Heart left ventricle (tissue), 16 donors: Measurements from ENCODE around the gene NEDD9. TPM values are rescaled to one million over a fixed set of nuclear protein-coding genes. Genes with fewer than 3 reads are reported as not detected.

Source experiments
- ATAC-seq, 4 donors: fragments of 200-7000 bp; cut with Tn5 transposase; one replicate each; pipeline ENCODE4 v1.9.1; 2020 to 2022; ENCODE audit warnings: moderate library complexity in 4 of 4, mild to moderate bottlenecking in 3 of 4, moderate number of reproducible peaks in 1 of 4
- DNase-seq, 5 donors: peaks; one replicate each; pipeline ENCODE4 v3.0.0-alpha.2; 2020
- H3K27ac ChIP-seq, 12 donors: fragments of 200-600 bp; sonication (generic) in 4 of 12; one replicate each; pipeline versions ENCODE4 v1.5.0 to v1.8.0; 2016 to 2022; ENCODE audit warnings: mild to moderate bottlenecking in 2 of 12
- H3K27me3 ChIP-seq, 9 donors: fragments of 200-600 bp; sonication (generic) in 2 of 9; one replicate each; pipeline versions ENCODE4 v1.5.1 to v1.8.0; 2016 to 2022; ENCODE audit warnings: mild to moderate bottlenecking in 3 of 9
- H3K36me3 ChIP-seq, 9 donors: fragments of 200-600 bp; sonication (generic) in 2 of 9; one replicate each; pipeline versions ENCODE4 v1.5.0 to v1.8.0; 2018 to 2022; ENCODE audit warnings: mild to moderate bottlenecking in 2 of 9
- H3K4me1 ChIP-seq, 12 donors: fragments of 200-600 bp; sonication (generic) in 4 of 12; one replicate each; pipeline versions ENCODE4 v1.5.0 to v1.8.0; 2016 to 2022; ENCODE audit warnings: mild to moderate bottlenecking in 3 of 12
- H3K4me3 ChIP-seq, 12 donors: fragments of 200-600 bp; sonication (generic) in 4 of 12; one replicate each; pipeline versions ENCODE4 v1.5.0 to v1.8.0; 2017 to 2022; ENCODE audit warnings: mild to moderate bottlenecking in 9 of 12, moderate library complexity in 4 of 12
- H3K9me3 ChIP-seq, 12 donors: fragments of 200-600 bp; sonication (generic) in 4 of 12; one replicate each; pipeline versions ENCODE4 v1.5.0 to v1.8.0; 2016 to 2022; ENCODE audit warnings: mild to moderate bottlenecking in 1 of 12
- POLR2A ChIP-seq, 2 donors: fragments of 450-650 bp; IDR thresholded peaks; one replicate each; pipeline ENCODE4 v1.6.1; 2017; ENCODE audit warnings: antibody characterized with exemption in 2 of 2, mild to moderate bottlenecking in 2 of 2, moderate library complexity in 2 of 2
- WGBS, 4 donors: extraction: QIAGEN DNeasy Blood & Tissue Kit in 2 of 4; methylation state at CpG; one replicate each; pipeline versions ENCODE4 v1.1.5 to v1.1.7; 2013 to 2018; 5-methylcytosine and 5-hydroxymethylcytosine counted together
- intact Hi-C, 10 donors: fragments of 100-400 bp; cut with DNase I; formaldehyde crosslinking; loops; one replicate each; pipeline versions ENCODE4 v1.11.1 to v1.14.2; 2022
- polyA plus RNA-seq, 2 donors: library from polyadenylated mRNA; stranded (reverse); fragments of 200-250 nt; gene quantifications; one replicate each; pipeline ENCODE4 v1.2.3, GENCODE V29; 2013
- total RNA-seq, 9 donors: library from RNA; depleted of rRNA in 2 of 9; stranded (reverse); fragments of >200 nt in 2 of 9; fragmentation: NEBNext Ultra II Directional in 3 of 9; extraction: Animal tissue kit (Norgen Biotek cat#: 25700) in 3 of 9; gene quantifications; one replicate each; pipeline versions ENCODE4 v1.1.0 to v1.2.4, GENCODE V29; 2016 to 2023
- TF ChIP-seq, protein P1 (sequence below), 12 donors: fragments of 200-600 bp; sonication (generic) in 4 of 12; IDR thresholded peaks; one replicate each; pipeline versions ENCODE4 v1.5.0 to v1.8.0; 2018 to 2022; ENCODE audit warnings: antibody characterized with exemption in 12 of 12, mild to moderate bottlenecking in 5 of 12
- donor health status: ischemic (EF 13 %, LVEDD 7.1; RV severe dilation, severe dysfunction).
- donor health status: healthy with polysubstance abuse.
- donor health status: DM: no; HTN: yes; CAD: no.
- donor health status: DM: no; HTN: no; CAD: no.
- donor health status: ischemic (EF 25% LVEDD 6.9; RV normal size, moderate dysfunction).
- donor health status: ischemic (EF 25% LVEDD 5.7; RV mildly dilated, moderate dysfunction).
- donor health status: healthy.
- donor health status: DM: yes; HTN: yes; CAD: no.
- donor health status: ischemic (EF 35%, LVEDD 5.7; RV mildly dilated, moderate dysfunction).
- donor health status: nonischemic (EF 11% LVEDD 7.7; RV severe dilation, severe dysfunction).
- donor health status: DM: yes; HTN: yes; CAD: no.
- donor health status: PGD.
- donor health status: ischemic (EF 29% LVEDD 5.4; RV normal size, mild dysfunction).
- donor health status: nonischemic (EF 23%, LVEDD 6.1; RV moderate dilation, normal function).

The NEDD9 gene
- total and polyA plus RNA-seq, 11 donors = 10.2 to 55.7 (median 20.9) TPM

DNA sequence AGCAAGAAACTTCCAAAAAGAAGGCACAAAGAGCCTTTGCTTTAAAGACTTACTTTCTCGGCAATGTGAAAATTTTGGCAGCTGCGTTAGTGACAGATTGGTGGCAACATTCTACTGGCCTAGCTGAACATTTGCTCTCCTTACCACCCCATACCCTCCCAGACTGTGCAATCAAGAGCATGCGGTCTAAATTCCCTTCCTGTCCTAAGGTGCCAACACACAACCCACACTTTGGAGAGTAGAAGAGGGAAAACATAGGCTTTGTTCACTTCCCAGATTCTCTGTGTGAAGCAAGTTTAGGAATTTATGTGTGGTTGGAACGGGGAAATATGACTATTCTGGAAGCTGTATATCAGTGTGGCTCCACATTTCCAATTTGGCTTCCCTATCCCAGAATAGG, 29.8 kb upstream of the NEDD9 start:
- ATAC-seq = peak in 2 of 4 donors; percentile 11 to 37
- peak overlapping the region in 6 of 12 donors; percentile 8 to 86 (median 72) for H3K27ac ChIP-seq

GRCh38 chr6:11260249-11261038, 28.0 kb upstream of the NEDD9 start:
- DNase-seq (no peak), ATAC-seq (no peak)
- WGBS, 4 donors = 95 to 97% (median 96%) methylated on average over 4 of the region's 4 CpGs
- Histone ChIP-seq H3K36me3 (no peaks in the 10 kb centered on the region), H3K27me3 (no peaks in the 10 kb centered on the region), H3K27ac (no peak overlapping the region), H3K4me3 (no peak overlapping the region), H3K4me1 (peaks cover 0 to 27% (median 19%) of the 10 kb centered on the region in 12 donors), H3K9me3 (no peaks in the 10 kb centered on the region)
- intact Hi-C loops = loop anchor here in 1 of 10 donors (10.0 kb wide), 1 partner anchor 234 kb away; no protein-coding TSS in a partner anchor
- no peak for TF ChIP-seq POLR2A (IDR thresholded peaks at IDR 0.05)
- TF ChIP-seq, protein P1, sequence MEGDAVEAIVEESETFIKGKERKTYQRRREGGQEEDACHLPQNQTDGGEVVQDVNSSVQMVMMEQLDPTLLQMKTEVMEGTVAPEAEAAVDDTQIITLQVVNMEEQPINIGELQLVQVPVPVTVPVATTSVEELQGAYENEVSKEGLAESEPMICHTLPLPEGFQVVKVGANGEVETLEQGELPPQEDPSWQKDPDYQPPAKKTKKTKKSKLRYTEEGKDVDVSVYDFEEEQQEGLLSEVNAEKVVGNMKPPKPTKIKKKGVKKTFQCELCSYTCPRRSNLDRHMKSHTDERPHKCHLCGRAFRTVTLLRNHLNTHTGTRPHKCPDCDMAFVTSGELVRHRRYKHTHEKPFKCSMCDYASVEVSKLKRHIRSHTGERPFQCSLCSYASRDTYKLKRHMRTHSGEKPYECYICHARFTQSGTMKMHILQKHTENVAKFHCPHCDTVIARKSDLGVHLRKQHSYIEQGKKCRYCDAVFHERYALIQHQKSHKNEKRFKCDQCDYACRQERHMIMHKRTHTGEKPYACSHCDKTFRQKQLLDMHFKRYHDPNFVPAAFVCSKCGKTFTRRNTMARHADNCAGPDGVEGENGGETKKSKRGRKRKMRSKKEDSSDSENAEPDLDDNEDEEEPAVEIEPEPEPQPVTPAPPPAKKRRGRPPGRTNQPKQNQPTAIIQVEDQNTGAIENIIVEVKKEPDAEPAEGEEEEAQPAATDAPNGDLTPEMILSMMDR (IDR thresholded peaks at IDR 0.05) = no peak

More for the DNA sequence above, 29.8 kb upstream of the NEDD9 start:
- DNase-seq = no peak
- no peaks in the 10 kb centered on the region for H3K9me3 ChIP-seq
- H3K36me3 ChIP-seq = no peaks in the 10 kb centered on the region
- TF ChIP-seq, protein P1 (IDR thresholded peaks at IDR 0.05) = no peak
- no peak for TF ChIP-seq POLR2A (IDR thresholded peaks at IDR 0.05)
- intact Hi-C loops = loop anchor here in 1 of 10 donors (10.0 kb wide), 1 partner anchor 233 kb away; no protein-coding TSS in a partner anchor
- H3K4me1 ChIP-seq = peaks cover 0 to 27% (median 19%) of the 10 kb centered on the region in 12 donors
- 75 to 90% (median 84%) methylated on average over 4 of the region's 4 CpGs for WGBS, 4 donors
- no peak overlapping the region for H3K4me3 ChIP-seq
- no peaks in the 10 kb centered on the region for H3K27me3 ChIP-seq

- Histone ChIP-seq H3K4me3 (no peak overlapping the region), H3K27ac (peak overlapping the region in 1 of 12 donors; percentile 70), H3K9me3 (no peaks in the 10 kb centered on the region), H3K36me3 (no peaks in the 10 kb centered on the region), H3K27me3 (no peaks in the 10 kb centered on the region), H3K4me1 (peaks cover 0 to 22% (median 14%) of the 10 kb centered on the region in 12 donors)
- DNase-seq (no peak), ATAC-seq (no peak)
- WGBS, 4 donors = 88 to 94% (median 91%) methylated on average over 2 of the region's 2 CpGs
- intact Hi-C loops = loop anchor here in 1 of 10 donors (10.0 kb wide), 1 partner anchor 56 kb away; no protein-coding TSS in a partner anchor
- no peak for TF ChIP-seq POLR2A (IDR thresholded peaks at IDR 0.05)
- TF ChIP-seq, protein P1 (IDR thresholded peaks at IDR 0.05) = no peak
Measured at GRCh38 chr6:11258260-11259237, 26.1 kb upstream of the NEDD9 start.
